ENCODE results near the gene HSH2D.

DNA sequence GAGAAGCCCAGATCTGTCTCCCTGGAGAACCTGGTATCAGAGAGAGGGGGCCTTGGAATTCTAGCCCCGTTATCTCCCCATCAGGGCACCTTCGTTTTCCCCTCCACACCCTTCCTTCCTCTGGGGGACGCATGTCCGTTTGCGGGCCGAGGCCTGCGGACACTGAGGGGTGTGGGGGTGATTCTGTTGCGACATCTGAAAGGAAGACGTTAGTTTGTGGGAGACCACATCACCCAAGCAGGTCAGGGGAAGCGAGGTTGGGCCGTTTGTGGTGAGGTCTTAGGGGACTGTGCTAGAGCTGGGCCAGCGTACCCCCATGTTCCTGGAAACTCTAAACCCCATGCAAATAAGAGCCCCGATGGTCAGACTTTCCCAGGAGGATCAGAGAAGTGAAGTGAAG lies 3.7 kb upstream of the HSH2D start:
- TF ChIP-seq CTCF (conservative IDR thresholded peaks at IDR 0.05) (no peak), EZH2 (IDR thresholded peaks at IDR 0.05; ENCODE audit: low read depth) (no peak)

Measured in PC-9 (cell line).